NCI-H2081 treated with DMSO at 0.1 percent for 48 hours (cell line): ENCODE measurements around the gene GRID1.
"Not testable (repeated sequence)": the region's sequence is repeated elsewhere in the genome, so short reads cannot be mapped to it uniquely, and the experiment has no call there.

Experiments
- DNase-seq: peaks from one replicate; lab custom pipeline; 2025; lab: John Stamatoyannopoulos, UW

The GRID1 gene

GRCh38 chr10:86077871-86078638, 288.5 kb downstream of the GRID1 start:
- DNase-seq, result no peak

DNA sequence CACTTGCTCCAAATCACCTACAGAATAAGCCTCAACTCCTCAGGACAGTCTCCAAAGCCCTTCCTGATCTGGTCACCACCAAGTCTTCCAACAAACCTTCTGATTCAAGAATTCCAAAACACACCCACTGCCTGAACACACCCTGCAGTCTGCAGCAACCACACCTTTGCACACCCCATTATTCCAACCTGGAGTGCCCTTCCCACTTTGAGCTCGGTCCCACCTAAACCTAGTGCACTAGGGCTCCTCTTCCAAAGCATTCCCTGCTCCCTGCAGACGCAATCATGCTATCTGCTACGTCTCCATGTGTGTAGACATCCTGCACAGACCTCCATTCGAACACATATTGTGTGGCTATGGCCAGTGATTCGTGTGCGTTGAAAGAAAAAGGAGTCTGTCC, 289.3 kb downstream of the GRID1 start:
- DNase-seq, result no peak

- not testable (repeated sequence) for DNase-seq
Observed at GRCh38 chr10:86076497-86076896, 290.1 kb downstream of the GRID1 start.

DNA sequence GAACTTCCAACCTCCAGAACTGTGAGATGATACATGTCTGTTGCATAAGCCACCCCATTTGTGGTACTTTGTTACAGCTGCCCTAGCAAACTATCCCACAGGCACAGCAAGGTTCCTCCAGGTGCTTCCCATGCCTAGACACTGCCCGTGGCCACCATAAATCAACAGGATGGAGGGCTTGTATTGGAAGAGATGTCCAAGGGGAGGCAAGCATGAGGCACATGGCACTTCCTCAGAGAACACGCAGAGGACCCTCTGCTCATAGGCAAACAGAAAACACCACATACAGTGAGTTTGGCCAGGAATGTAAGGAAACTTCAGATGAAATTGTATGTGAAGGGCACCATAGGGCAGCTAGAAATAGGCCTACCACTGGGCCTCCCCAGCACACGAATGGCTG, 291.1 kb downstream of the GRID1 start:
- DNase-seq, result no peak

GRCh38 chr10:86074294-86074693, 292.3 kb downstream of the GRID1 start:
- DNase-seq, result no peak

GRCh38 chr10:86073199-86073977, 293.2 kb downstream of the GRID1 start:
- no peak for DNase-seq

GRCh38 chr10:86072413-86072812, 294.2 kb downstream of the GRID1 start:
- no peak for DNase-seq

DNA sequence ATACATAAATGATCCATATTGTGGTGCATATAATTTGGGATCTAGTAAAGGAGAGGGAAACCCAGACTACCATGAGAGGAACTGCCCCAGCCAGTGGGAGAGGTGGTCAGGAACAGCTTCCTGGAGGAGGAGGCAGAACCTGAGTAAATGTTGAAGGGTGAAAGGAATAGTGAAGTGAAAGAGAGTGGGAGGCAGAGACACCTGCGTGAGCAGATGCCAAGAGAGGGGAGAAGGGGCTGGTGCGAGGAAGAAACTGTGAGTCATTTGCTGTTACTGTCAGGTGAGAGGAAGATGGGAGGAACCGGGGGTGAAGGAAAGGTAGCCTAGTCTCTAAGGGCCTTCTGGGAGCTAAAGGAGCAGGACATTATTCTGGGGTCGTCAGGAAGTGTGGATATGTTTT, 294.8 kb downstream of the GRID1 start:
- DNase-seq, result no peak

GRCh38 chr10:86071145-86071544, 295.4 kb downstream of the GRID1 start:
- DNase-seq, result no peak

DNA sequence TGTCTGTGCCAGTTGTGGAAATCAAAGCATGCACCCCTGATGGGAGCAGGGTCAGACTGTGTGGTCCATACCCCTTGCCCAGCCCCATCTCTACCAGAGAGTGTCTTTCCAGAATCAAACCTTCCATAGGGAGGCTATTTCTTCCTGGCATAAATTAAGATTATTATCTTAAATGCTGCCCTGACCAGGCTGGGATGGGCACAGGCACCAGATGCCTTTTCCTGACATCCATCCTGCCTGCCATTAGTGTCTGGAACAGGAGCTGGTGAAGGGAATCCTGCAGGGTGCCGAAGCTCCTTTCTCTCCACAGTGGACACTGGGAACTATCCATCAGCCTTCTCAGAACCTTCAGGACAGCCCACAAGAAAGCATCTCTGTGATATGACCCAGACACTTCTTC, 296.3 kb downstream of the GRID1 start:
- DNase-seq, result no peak

- DNase-seq, result no peak
Observed at GRCh38 chr10:86068231-86069054, 298.2 kb downstream of the GRID1 start.

DNA sequence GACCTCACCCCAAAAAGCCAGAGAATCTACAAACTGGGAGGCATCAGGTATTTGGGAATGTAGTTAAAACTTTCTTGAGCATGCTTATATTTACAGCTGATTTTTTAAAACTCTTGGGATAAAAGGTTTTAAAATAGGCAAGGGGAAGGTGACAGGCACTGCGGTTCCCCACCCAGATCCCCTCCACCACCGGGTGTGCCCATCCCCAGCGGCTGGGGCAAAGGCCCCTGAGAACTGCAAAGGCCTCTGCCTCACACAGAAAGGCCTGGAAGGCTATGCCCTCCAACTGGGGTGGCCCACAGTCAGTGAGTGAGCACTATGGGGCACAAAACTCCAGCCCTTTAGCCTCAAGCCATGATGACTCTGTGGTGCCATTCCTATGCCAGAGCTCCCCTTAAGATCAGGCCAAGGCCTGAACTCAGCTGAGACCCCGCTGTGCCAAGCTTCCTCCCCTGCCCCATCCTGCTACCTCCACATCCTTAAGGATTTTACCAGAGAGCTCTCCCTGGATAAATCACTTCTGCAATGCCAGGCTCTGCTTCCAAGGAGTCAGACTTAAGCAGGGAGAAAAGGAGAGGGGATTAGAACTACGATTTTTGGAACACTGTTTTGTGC, 299.1 kb downstream of the GRID1 start:
- DNase-seq, result no peak

GRCh38 chr10:86066696-86067095, 299.9 kb downstream of the GRID1 start:
- DNase-seq, result no peak

DNA sequence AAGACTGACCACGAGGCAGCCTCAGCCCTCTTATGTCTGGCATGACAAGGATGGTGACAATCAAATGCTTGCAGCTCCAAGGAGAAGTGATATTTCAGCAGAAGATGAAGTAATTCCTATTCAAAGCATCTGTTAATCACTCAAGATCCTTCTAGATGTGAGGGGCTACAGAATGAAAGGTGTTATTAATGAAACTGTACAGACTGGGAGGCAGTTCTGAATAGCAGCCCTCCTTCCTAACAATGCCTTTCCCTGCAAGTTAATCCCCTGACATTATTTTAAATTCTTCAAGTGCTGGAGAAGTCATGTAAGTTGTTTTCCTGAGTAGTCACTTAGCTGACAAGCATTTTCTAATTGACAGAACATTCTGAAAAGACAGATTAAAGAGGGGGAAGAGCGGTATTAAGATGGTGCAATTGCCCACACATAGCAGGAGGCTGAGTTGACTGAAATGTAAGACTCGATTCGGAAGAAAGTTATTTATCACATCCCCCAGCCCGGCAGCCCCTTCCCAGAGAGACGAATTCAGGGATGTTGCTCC, 300.8 kb downstream of the GRID1 start:
- no peak for DNase-seq

DNA sequence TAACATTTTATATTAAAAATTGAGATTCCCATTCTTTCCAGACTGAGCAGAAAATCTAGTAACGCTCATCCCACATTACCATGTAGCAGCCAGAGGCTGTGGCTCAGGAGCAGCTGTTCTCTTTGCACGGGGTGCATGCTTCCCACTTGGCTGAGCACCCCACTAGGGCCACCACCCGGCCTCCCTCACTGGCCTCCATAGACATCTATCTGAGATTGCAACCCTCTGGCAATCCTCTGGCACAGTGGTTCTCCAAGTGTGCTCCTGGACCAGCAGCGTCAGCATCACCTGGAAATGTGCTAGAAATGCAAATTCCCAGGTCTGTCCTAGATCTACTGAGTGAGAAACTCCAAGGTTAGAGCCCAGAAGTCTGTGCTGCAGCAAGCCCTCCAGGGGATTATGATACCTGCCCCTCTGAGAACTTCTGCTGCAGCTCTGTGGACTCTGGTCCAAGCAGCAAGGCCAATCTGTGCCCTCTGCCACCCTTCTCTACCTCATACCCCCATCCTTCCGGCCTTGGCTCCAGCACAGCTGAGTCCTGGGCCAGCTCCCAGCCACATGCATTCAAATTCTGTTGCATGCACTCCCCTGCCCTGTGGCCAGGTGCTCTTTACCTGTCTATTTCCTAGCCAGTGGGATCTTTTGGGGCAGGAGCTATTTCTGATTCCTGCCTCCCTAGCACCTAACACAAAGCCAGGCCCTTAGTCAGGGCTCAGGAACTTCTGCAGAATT, 301.5 kb downstream of the GRID1 start:
- DNase-seq, result no peak

- DNase-seq, result no peak
Observed at GRCh38 chr10:86064219-86064618, 302.4 kb downstream of the GRID1 start.

GRCh38 chr10:86063341-86063740, 303.3 kb downstream of the GRID1 start:
- no peak for DNase-seq

GRCh38 chr10:86062647-86063145, 303.9 kb downstream of the GRID1 start:
- DNase-seq, result no peak

- no peak for DNase-seq
Observed at GRCh38 chr10:86062198-86062550, 304.4 kb downstream of the GRID1 start.

DNA sequence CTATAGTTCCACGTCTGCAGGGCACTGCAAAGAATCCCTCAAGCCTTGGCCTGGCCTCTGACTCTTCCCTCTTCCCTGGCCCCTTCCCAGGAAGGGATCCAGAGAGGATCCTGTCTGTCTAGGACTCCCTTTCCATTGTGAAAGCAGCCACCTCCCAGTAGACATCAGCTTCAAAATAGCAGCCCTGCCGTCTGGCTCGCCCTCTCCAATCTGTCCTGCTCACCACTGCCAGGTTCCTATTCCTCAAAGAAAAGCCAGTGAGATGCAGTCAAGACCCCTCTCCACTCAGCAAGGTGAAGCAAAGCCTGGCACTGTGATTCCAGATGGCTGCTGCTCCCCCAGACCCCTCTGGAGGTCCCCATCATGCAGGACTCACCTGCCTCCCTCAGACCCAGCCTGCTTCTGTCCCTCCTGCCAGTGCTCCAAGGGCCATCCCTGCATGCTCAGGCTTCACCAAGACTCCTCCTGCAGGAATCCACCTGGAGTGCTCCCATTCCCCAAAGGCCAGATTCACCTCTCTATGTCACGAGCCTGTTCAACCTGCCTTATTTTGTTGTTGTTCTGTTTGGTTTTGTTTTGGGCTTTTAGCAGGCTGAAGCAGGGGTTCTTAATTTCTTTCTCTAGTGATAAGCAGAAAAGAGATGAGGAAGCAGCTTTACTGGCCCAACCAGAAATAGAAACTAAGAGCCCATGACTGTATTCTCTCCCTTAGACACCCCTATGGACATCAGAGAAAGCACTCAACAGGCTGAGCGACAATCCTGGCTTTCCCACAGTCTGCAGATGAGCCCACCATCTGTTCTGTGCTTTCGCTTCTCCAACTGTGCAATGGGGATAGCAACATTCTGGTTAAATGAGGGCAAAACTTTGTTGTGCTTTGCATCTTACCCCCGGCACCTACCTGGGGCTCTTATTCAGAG, 305.1 kb downstream of the GRID1 start:
- no peak for DNase-seq
